HS-27A (cell line): ENCODE measurements around the gene LGR6.
"Not testable (repeated sequence)": the region's sequence is repeated elsewhere in the genome, so short reads cannot be mapped to it uniquely, and the experiment has no call there.

ENCODE experiments used
- DNase-seq: peaks from one replicate; pipeline ENCODE4 v3.0.0-alpha.2; 2012; ENCODE audit warnings: low read depth, missing footprints

Gene LGR6

GRCh38 chr1:202179828-202180750 is 13.5 kb upstream of the LGR6 start:
- DNase-seq, result no peak

- not testable (repeated sequence) for DNase-seq
Observed at GRCh38 chr1:202180751-202181139, 12.9 kb upstream of the LGR6 start.

GRCh38 chr1:202181586-202181985 is 12.0 kb upstream of the LGR6 start:
- no peak for DNase-seq

- no peak for DNase-seq
Observed at GRCh38 chr1:202182040-202182877, 11.3 kb upstream of the LGR6 start.

- DNase-seq, result peak; percentile 64
Observed at GRCh38 chr1:202184750-202185460, 8.7 kb upstream of the LGR6 start.

GRCh38 chr1:202186327-202186726 is 7.3 kb upstream of the LGR6 start:
- no peak for DNase-seq

- no peak for DNase-seq
Observed at GRCh38 chr1:202187041-202187671, 6.4 kb upstream of the LGR6 start.

- no peak for DNase-seq
Observed at GRCh38 chr1:202187697-202188407, 5.7 kb upstream of the LGR6 start.

- DNase-seq, result no peak
Observed at GRCh38 chr1:202189001-202189790, 4.4 kb upstream of the LGR6 start.

GRCh38 chr1:202189918-202190715 is 3.5 kb upstream of the LGR6 start:
- no peak for DNase-seq

- DNase-seq, result not testable (repeated sequence)
Observed at GRCh38 chr1:202191391-202191790, 2.2 kb upstream of the LGR6 start.

- DNase-seq, result no peak
Observed at GRCh38 chr1:202192770-202193613, 607 bp upstream of the LGR6 start.

GRCh38 chr1:202194328-202194648 is 689 bp downstream of the LGR6 start:
- DNase-seq, result no peak

GRCh38 chr1:202197653-202198365 is 4.2 kb downstream of the LGR6 start:
- DNase-seq, result no peak

- DNase-seq, result no peak
Observed at GRCh38 chr1:202198366-202198724, 4.7 kb downstream of the LGR6 start.

GRCh38 chr1:202199040-202199889 is 5.7 kb downstream of the LGR6 start:
- DNase-seq, result no peak

GRCh38 chr1:202200112-202200548 is 6.5 kb downstream of the LGR6 start:
- no peak for DNase-seq
